GM21737 (cell line): ENCODE results near the gene PHF21B.

ENCODE experiments used
- ATAC-seq: cut with Tn5 transposase; IDR thresholded peaks from one replicate; pipeline ENCODE4 v1.9.1; 2021; ENCODE audit warnings: mild to moderate bottlenecking, moderate library complexity; ENCODE audit not compliant: unreplicated experiment

PHF21B gene

GRCh38 chr22:44938886-44939285 lies 70.9 kb downstream of the PHF21B start:
- no peak for ATAC-seq

GRCh38 chr22:44937216-44937615 lies 72.6 kb downstream of the PHF21B start:
- no peak for ATAC-seq

GRCh38 chr22:44936201-44936600 lies 73.6 kb downstream of the PHF21B start:
- ATAC-seq = no peak

- ATAC-seq = no peak
Observed at GRCh38 chr22:44935724-44936123, 74.1 kb downstream of the PHF21B start.

GRCh38 chr22:44934454-44934735 lies 75.4 kb downstream of the PHF21B start:
- ATAC-seq = no peak

GRCh38 chr22:44933666-44934453 lies 75.9 kb downstream of the PHF21B start:
- no peak for ATAC-seq

GRCh38 chr22:44932493-44932892 lies 77.3 kb downstream of the PHF21B start:
- no peak for ATAC-seq

- ATAC-seq = no peak
Observed at GRCh38 chr22:44931766-44932165, 78.0 kb downstream of the PHF21B start.

- no peak for ATAC-seq
Observed at GRCh38 chr22:44931077-44931540, 78.7 kb downstream of the PHF21B start.

GRCh38 chr22:44930711-44931035 lies 79.1 kb downstream of the PHF21B start:
- no peak for ATAC-seq

- ATAC-seq = no peak
Observed at GRCh38 chr22:44930016-44930710, 79.6 kb downstream of the PHF21B start.

GRCh38 chr22:44929359-44930015 lies 80.3 kb downstream of the PHF21B start:
- ATAC-seq = no peak

- ATAC-seq = no peak
Observed at GRCh38 chr22:44928711-44929358, 81.0 kb downstream of the PHF21B start.

- ATAC-seq = no peak
Observed at GRCh38 chr22:44928136-44928463, 81.7 kb downstream of the PHF21B start.

GRCh38 chr22:44927463-44928135 lies 82.2 kb downstream of the PHF21B start:
- no peak for ATAC-seq

GRCh38 chr22:44926491-44927415 lies 83.1 kb downstream of the PHF21B start:
- ATAC-seq = no peak

- no peak for ATAC-seq
Observed at GRCh38 chr22:44926124-44926475, 83.7 kb downstream of the PHF21B start.

- no peak for ATAC-seq
Observed at GRCh38 chr22:44925465-44926123, 84.2 kb downstream of the PHF21B start.

GRCh38 chr22:44924710-44925109 lies 85.1 kb downstream of the PHF21B start:
- ATAC-seq = no peak

- ATAC-seq = no peak
Observed at GRCh38 chr22:44924098-44924497, 85.7 kb downstream of the PHF21B start.
